Transverse colon (tissue), 4 donors: ENCODE results near the gene SLAMF9. TPM values are rescaled to one million over a fixed set of nuclear protein-coding genes. Genes with fewer than 3 reads are reported as not detected.
A peak's percentile ranks its signal among the peaks of the same experiment; 100 is the strongest.

Experiments used
- DNase-seq: peaks from one replicate; pipeline ENCODE4 v3.0.0-alpha.2; 2019
- H3K27ac ChIP-seq, 4 donors: fragments of 200-600 bp; sonication (generic); 2 replicates each; pipeline ENCODE4 v1.5.1; 2016 to 2018; ENCODE audit warnings: inconsistent platforms in 4 of 4
- H3K27me3 ChIP-seq: fragments of 200-600 bp; sonication (generic); 2 replicates; pipeline ENCODE4 v1.5.1; 2017; ENCODE audit warnings: inconsistent platforms
- H3K36me3 ChIP-seq, 4 donors: fragments of 200-600 bp; sonication (generic); 2 replicates each; pipeline ENCODE4 v1.5.1; 2017 to 2019; ENCODE audit warnings: inconsistent platforms in 4 of 4
- H3K4me1 ChIP-seq, 4 donors: fragments of 200-600 bp; sonication (generic); 2 replicates each; pipeline ENCODE4 v1.5.1; 2017 to 2020; ENCODE audit warnings: inconsistent platforms in 4 of 4
- H3K4me3 ChIP-seq, 4 donors: fragments of 200-600 bp; sonication (generic); 1 replicate in 1 of 4; 2 replicates in 3 of 4; pipeline versions ENCODE4 v1.5.1 to v1.6.1; 2017 to 2019; ENCODE audit warnings: inconsistent platforms in 4 of 4
- H3K9me3 ChIP-seq, 2 donors: fragments of 200-600 bp; sonication (generic); 2 replicates each; pipeline ENCODE4 v1.5.1; 2017 to 2019; ENCODE audit warnings: inconsistent platforms in 2 of 2
- CTCF ChIP-seq, 5 experiments: fragments of 200-600 bp in 3 of 5; fragments of 450-650 bp in 2 of 5; sonication (generic) in 3 of 5; IDR thresholded peaks; 1 replicate in 2 of 5; 2 replicates in 3 of 5; pipeline ENCODE4 v1.5.1; 2016 to 2017; ENCODE audit warnings: antibody characterized with exemption in 5 of 5, inconsistent platforms in 3 of 5, mild to moderate bottlenecking in 2 of 5, moderate library complexity in 1 of 5
- EP300 ChIP-seq: sonication (generic); formaldehyde crosslinking; IDR thresholded peaks from one replicate; pipeline ENCODE4 v1.6.1; 2017; ENCODE audit warnings: antibody characterized with exemption, low read depth
- POLR2A ChIP-seq: fragments of 450-650 bp; IDR thresholded peaks from one replicate; pipeline ENCODE4 v1.6.1; 2016; ENCODE audit warnings: antibody characterized with exemption, mild to moderate bottlenecking, moderate library complexity
- POLR2AphosphoS5 ChIP-seq, 3 donors: sonication (generic); formaldehyde crosslinking; IDR thresholded peaks; one replicate each; pipeline ENCODE4 v1.6.1; 2016; ENCODE audit warnings: antibody characterized with exemption in 3 of 3
- WGBS, 2 donors: methylation state at CpG; one replicate each; pipeline ENCODE4 v1.1.5; 2018; ENCODE audit warnings: low coverage in 1 of 2; 5-methylcytosine and 5-hydroxymethylcytosine counted together
- in situ Hi-C, 4 donors: fragments of 200-750 bp; cut with MboI; loops; one replicate each; pipeline versions ENCODE4 v1.15.0 to v1.15.1; 2017; ENCODE audit warnings: low sequenced_read_pairs in 3 of 4, low pct_ligation_motif_present in 1 of 4, low pct_unique_long_range_greater_than_20kb in 1 of 4
- intact Hi-C: fragments of 100-400 bp; cut with DNase I; formaldehyde crosslinking; loops from one replicate; pipeline ENCODE4 v1.15.1; 2023; ENCODE audit warnings: low total_unique reads
- total RNA-seq, 4 donors: library from RNA; depleted of rRNA; stranded (reverse); fragments of >200 nt; gene quantifications; one replicate each; pipeline ENCODE4 v1.1.0, GENCODE V29; 2016

The SLAMF9 gene
- total RNA-seq, 4 donors from 2014 or later, result 0.64 TPM; not detected in 3

GRCh38 chr1:159949981-159950381 lies 4.1 kb downstream of the SLAMF9 start:
- WGBS, 2 donors, result 95 to 99% methylated on average over 4 of the region's 4 CpGs
- TF ChIP-seq POLR2AphosphoS5 (IDR thresholded peaks at IDR 0.05) (no peak), EP300 (no peak), CTCF (IDR thresholded peaks at IDR 0.05) (no peak), POLR2A (no peak)
- Histone ChIP-seq H3K4me3 (no peak overlapping the region), H3K4me1 (peaks cover 4 to 44% (median 34%) of the 10 kb centered on the region in 4 donors), H3K9me3 (no peaks in the 10 kb centered on the region), H3K27ac (peak overlapping the region in 3 of 4 donors; percentile 32 to 63 (median 62)), H3K36me3 (no peaks in the 10 kb centered on the region), H3K27me3 (peaks cover 3% of the 10 kb centered on the region)
- peak; percentile 5 for DNase-seq
- intact Hi-C loops, result no loop called here
- in situ Hi-C loops, result no loop called here

- Histone ChIP-seq H3K36me3 (no peaks in the 10 kb centered on the region), H3K27ac (peak overlapping the region; percentile 32 to 63 (median 62)), H3K4me1 (peaks cover 7 to 53% (median 39%) of the 10 kb centered on the region in 4 donors), H3K4me3 (no peak overlapping the region), H3K9me3 (no peaks in the 10 kb centered on the region), H3K27me3 (peaks cover 12% of the 10 kb centered on the region)
- WGBS, 2 donors, result 45 to 58% methylated on average over 5 to 6 of the region's 6 CpGs
- peak; percentile 61 for DNase-seq
- intact Hi-C loops (no loop called here), in situ Hi-C loops (no loop called here)
- TF ChIP-seq CTCF (IDR thresholded peaks at IDR 0.05), result no peak
- no peak for TF ChIP-seq EP300
- TF ChIP-seq POLR2AphosphoS5 (IDR thresholded peaks at IDR 0.05), result peak in 2 of 3 donors; percentile 22 to 37
Observed at GRCh38 chr1:159949123-159949522, 4.9 kb downstream of the SLAMF9 start.

DNA sequence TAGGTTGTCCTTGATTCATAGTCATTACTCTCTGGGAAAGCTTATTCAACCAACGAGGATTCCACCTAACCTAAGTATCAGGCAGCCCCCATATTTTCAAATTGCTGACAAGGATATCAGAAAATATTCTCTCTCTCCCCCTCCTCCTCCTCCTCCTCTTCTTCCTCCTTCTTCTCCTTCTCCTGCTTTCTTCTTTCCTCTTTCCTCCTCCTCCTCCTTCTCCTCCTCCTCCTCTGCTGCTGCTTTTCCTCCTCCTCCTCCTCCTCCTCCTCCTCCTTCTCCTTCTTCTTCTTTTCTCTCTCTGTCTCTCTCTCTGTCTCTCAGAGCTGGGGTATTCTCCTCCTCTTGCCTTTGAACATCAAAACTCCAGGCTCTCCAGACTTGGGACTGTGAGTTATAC lies 6.1 kb downstream of the SLAMF9 start:
- Histone ChIP-seq H3K4me1 (peaks cover 7 to 57% (median 39%) of the 10 kb centered on the region in 4 donors), H3K9me3 (no peaks in the 10 kb centered on the region), H3K36me3 (no peaks in the 10 kb centered on the region), H3K27me3 (peaks cover 14% of the 10 kb centered on the region), H3K4me3 (no peak overlapping the region), H3K27ac (no peak overlapping the region)
- in situ Hi-C loops, result no loop called here
- no peak for TF ChIP-seq EP300
- no peak for TF ChIP-seq POLR2AphosphoS5 (IDR thresholded peaks at IDR 0.05)
- no peak for TF ChIP-seq CTCF (IDR thresholded peaks at IDR 0.05)
- no peak for TF ChIP-seq POLR2A
- intact Hi-C loops, result no loop called here
- 62 to 81% methylated on average over 1 of the region's 1 CpG for WGBS, 2 donors
- peak; percentile 1 for DNase-seq

DNA sequence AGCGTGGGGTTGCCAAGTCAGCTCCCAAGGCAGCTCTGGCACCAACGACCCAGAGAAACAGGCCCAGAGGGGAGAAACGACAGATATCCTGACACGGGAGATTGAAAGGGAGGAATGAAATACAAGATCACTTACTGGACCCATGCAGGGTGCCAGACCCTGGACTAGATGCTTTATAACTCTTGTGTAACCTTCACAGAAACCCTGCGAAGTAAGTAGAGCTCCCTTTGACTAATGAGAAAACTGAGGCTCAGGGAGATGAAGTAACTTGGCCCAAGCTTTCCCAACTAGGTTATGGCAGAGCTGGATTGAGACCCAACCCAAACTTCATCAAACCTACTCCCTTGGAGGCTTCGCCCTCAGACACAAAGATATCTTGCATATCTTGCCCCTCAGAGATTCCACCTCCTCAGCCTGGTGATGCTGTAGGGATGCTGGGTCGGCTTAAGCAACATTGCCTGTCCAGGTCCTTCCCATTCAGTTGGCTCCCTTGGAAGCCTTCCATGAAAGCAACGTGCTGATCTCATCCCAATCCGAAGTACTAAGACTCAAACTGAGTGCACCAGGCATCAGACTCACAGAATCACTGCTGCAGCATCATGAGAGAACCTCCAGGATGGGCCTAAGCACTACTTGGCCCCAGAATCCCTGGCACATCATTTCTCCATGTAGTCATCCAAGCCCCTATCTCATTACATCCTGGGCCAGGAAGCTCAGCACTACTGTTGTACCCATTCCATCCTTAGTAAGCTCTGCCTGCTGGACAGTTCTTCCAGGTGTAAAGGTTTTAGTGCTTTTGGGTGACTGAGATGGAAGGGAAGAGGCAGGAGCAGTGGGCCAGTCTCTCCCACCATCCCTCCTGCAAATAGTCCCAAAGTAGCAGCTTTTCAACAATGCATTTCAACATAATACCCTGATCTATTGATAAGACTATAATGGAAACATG lies 7.5 kb downstream of the SLAMF9 start:
- H3K27me3 ChIP-seq, result peaks cover 14% of the 10 kb centered on the region
- peak overlapping the region; percentile 42 to 75 (median 63) for H3K27ac ChIP-seq
- H3K4me3 ChIP-seq, result peak overlapping the region in 2 of 4 donors; percentile 43 to 53
- WGBS, 2 donors, result 48 to 80% methylated on average over 1 to 9 of the region's 9 CpGs
- in situ Hi-C loops (no loop called here), intact Hi-C loops (no loop called here)
- DNase-seq, result peak; percentile 8
- TF ChIP-seq POLR2AphosphoS5 (IDR thresholded peaks at IDR 0.05) (no peak), EP300 (no peak), POLR2A (no peak), CTCF (IDR thresholded peaks at IDR 0.05) (no peak)
- H3K9me3 ChIP-seq, result no peaks in the 10 kb centered on the region
- no peaks in the 10 kb centered on the region for H3K36me3 ChIP-seq
- H3K4me1 ChIP-seq, result peaks cover 7 to 57% (median 39%) of the 10 kb centered on the region in 4 donors
